ENCODE data around the gene NTM.
A peak's percentile ranks its signal among the peaks of the same experiment; 100 is the strongest.

DNA sequence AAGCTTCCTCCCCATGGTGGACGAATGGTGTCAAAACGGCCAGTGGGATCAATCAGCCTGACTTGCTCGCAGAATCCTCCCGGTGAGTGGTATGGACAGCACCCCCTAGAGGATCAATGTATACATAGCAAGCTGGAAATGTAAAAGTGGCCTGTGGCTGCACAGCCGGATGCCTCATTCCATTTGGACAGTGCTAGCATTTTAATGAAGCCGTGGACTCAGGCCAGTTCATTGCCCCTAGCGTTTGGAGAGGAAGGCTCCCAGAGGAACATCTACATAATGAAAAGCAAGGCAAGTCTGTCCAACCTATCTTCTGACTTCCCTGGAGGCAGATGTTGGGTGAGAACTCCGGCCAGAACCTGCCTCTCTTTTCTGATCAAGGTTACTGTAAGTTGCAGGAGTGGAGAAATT is 942.3 kb downstream of the NTM start:
- TF ChIP-seq, protein P1, sequence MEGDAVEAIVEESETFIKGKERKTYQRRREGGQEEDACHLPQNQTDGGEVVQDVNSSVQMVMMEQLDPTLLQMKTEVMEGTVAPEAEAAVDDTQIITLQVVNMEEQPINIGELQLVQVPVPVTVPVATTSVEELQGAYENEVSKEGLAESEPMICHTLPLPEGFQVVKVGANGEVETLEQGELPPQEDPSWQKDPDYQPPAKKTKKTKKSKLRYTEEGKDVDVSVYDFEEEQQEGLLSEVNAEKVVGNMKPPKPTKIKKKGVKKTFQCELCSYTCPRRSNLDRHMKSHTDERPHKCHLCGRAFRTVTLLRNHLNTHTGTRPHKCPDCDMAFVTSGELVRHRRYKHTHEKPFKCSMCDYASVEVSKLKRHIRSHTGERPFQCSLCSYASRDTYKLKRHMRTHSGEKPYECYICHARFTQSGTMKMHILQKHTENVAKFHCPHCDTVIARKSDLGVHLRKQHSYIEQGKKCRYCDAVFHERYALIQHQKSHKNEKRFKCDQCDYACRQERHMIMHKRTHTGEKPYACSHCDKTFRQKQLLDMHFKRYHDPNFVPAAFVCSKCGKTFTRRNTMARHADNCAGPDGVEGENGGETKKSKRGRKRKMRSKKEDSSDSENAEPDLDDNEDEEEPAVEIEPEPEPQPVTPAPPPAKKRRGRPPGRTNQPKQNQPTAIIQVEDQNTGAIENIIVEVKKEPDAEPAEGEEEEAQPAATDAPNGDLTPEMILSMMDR (IDR thresholded peaks at IDR 0.05) = peak in 3 of 6 experiments; percentile 15 to 41 (median 23)
- no peak for TF ChIP-seq POLR2A (IDR thresholded peaks at IDR 0.05)

Measured in adrenal gland (tissue), 5 donors.